ENCODE data around the gene TMEM229A. TPM values are rescaled to one million over a fixed set of nuclear protein-coding genes. Genes with fewer than 3 reads are reported as not detected.

The TMEM229A gene
- total RNA-seq, 4 donors from 2014 or later, result not detected

- TF ChIP-seq CTCF (IDR thresholded peaks at IDR 0.05; ENCODE audit: low read depth), result no peak
These were observed 38.9 kb downstream of the TMEM229A start for GRCh38 chr7:123993996-123994395.

- TF ChIP-seq CTCF (IDR thresholded peaks at IDR 0.05; ENCODE audit: low read depth), result no peak
These were observed 39.9 kb downstream of the TMEM229A start for GRCh38 chr7:123992913-123993518.

GRCh38 chr7:123987445-123987844 is 45.4 kb downstream of the TMEM229A start:
- TF ChIP-seq CTCF (IDR thresholded peaks at IDR 0.05; ENCODE audit: low read depth), result no peak

Other genes with a start within 250 kb of the TMEM229A start
- gene HYAL4, start 187.9 kb downstream of the TMEM229A start, total RNA-seq, result under 1 TPM in 1 of 4 donors, not detected in 3; 0.17 TPM
- gene SPAM1, start 107.8 kb downstream of the TMEM229A start, total RNA-seq, result not detected